ENCODE results near the gene DTYMK. TPM values are rescaled to one million over a fixed set of nuclear protein-coding genes. Genes with fewer than 3 reads are reported as not detected.

The DTYMK gene
- total and polyA plus RNA-seq, 2 of the 8 experiments (the other 6 are each of a cell fraction or from before 2014, with no cell fraction given): 58.3 to 69.9 TPM

- Histone ChIP-seq H3K4me1 (replicated peaks in 1 of 4; ENCODE audit: control insufficient read depth in 3 of 4, insufficient read depth in 4 of 4, low read length in 3 of 4) (peaks cover 5 to 11% (median 6%) of the 10 kb centered on the region in 4 experiments), H4K8ac (ENCODE audit: extremely low read depth, insufficient read depth, low read length) (no peak overlapping the region), H3K27me3 (replicated peaks in 1 of 4; ENCODE audit: control insufficient read depth in 3 of 4, extremely low read depth in 1 of 4, insufficient read depth in 3 of 4, low read length in 3 of 4) (no peaks in the 10 kb centered on the region), H3K23ac (ENCODE audit: insufficient read length) (no peak overlapping the region), H3K79me1 (ENCODE audit: low read depth, low read length) (peaks cover 24% of the 10 kb centered on the region), H3K4ac (replicated peaks; ENCODE audit: insufficient read length, low read depth, low read length) (no peak overlapping the region), H2BK15ac (ENCODE audit: low read length) (no peak overlapping the region), H3K4me2 (ENCODE audit: insufficient read depth in 1 of 2, low read depth in 2 of 2, low read length in 2 of 2) (no peak overlapping the region), H3K14ac (ENCODE audit: insufficient read length) (no peak overlapping the region), H2BK5ac (ENCODE audit: low read depth, low read length) (no peak overlapping the region), H3K18ac (ENCODE audit: extremely low read depth, low read length) (no peak overlapping the region), H2AK5ac (ENCODE audit: low read depth, low read length) (no peak overlapping the region), H4K91ac (replicated peaks; ENCODE audit: insufficient read length, low read length) (no peak overlapping the region), H3K56ac (replicated peaks; ENCODE audit: insufficient read length, low read depth, low read length) (no peak overlapping the region), H2BK120ac (replicated peaks; ENCODE audit: low read depth, low read length) (no peak overlapping the region), H3K27ac (ENCODE audit: low read depth, low read length) (no peak overlapping the region; the same call in 1 of the 2 replicates), H3K79me2 (ENCODE audit: control insufficient read depth in 1 of 2, insufficient read depth in 2 of 2, low read length in 2 of 2) (peaks cover 25 to 90% of the 10 kb centered on the region in 2 experiments), H2BK20ac (ENCODE audit: low read length) (no peak overlapping the region), H4K5ac (ENCODE audit: insufficient read length, low read depth, low read length) (no peak overlapping the region), H2BK12ac (ENCODE audit: low read depth, low read length) (no peak overlapping the region), H2AFZ (ENCODE audit: low read length) (no peak overlapping the region), H3K36me3 (ENCODE audit: control insufficient read depth in 2 of 4, insufficient read depth in 4 of 4, low read length in 3 of 4) (peaks cover 0 to 4% (median 0%) of the 10 kb centered on the region in 4 experiments; a peak in 3 of 8 replicates), H4K20me1 (replicated peaks in 1 of 2; ENCODE audit: control insufficient read depth in 1 of 2, insufficient read depth in 2 of 2, low read length in 2 of 2) (peaks cover 24 to 31% of the 10 kb centered on the region in 2 experiments), H3K9ac (replicated peaks in 1 of 4; ENCODE audit: extremely low read depth in 1 of 4, low read depth in 3 of 4, low read length in 3 of 4) (no peak overlapping the region), H3K4me3 (ENCODE audit: extremely low read depth in 1 of 4, insufficient read depth in 2 of 4, low read depth in 3 of 4, low read length in 4 of 4) (no peak overlapping the region), H3K23me2 (ENCODE audit: low read depth, low read length) (no peaks in the 10 kb centered on the region), H3K9me3 (ENCODE audit: insufficient read depth in 2 of 2, low read depth in 1 of 2, low read length in 1 of 2) (no peaks in the 10 kb centered on the region)
- 94% methylated on average over 14 of the region's 14 CpGs; no CpG with 5 or more reads in 1 of the 2 experiments for WGBS, 2 experiments (ENCODE audit: extremely low coverage in 1 of 2, insufficient coverage in 1 of 2, insufficient read length in 1 of 2, insufficient replicate concordance in 2 of 2, low coverage in 1 of 2, low lambda C conversion rate in 2 of 2, missing lambda C conversion rate in 1 of 2)
- DNase-seq (ENCODE audit: low read depth in 1 of 2, low spot score in 2 of 2) (no peak), FAIRE-seq (no peak)
- ChIA-PET CTCF (ENCODE audit: partially characterized antibody) (interaction anchor here (0.6 to 3.3 kb wide), 7 partner anchors 13 to 829 kb away, joined by 3 to 19 read pairs (median 3); no protein-coding TSS in a partner anchor), POLR2A (ENCODE audit: partially characterized antibody) (interaction anchor here (1.1 to 2.0 kb wide), 2 partner anchors 9 to 29 kb away, joined by 3 to 8 read pairs; partner anchors contain the start of genes ATG4B and THAP4)
- TF ChIP-seq TAF1 (IDR thresholded peaks at IDR 0.05; ENCODE audit: low read depth, low read length) (no peak), ATF2 (IDR thresholded peaks at IDR 0.05; ENCODE audit: low read length) (no peak), SAP30 (IDR thresholded peaks at IDR 0.05; ENCODE audit: insufficient read depth, insufficient replicate concordance, low read length) (no peak), SP2 (IDR thresholded peaks at IDR 0.05; ENCODE audit: low read length) (no peak), SP4 (IDR thresholded peaks at IDR 0.05; ENCODE audit: low read length) (no peak), POU5F1 (IDR thresholded peaks at IDR 0.05; ENCODE audit: low read depth, low read length) (no peak)
Measured at GRCh38 chr2:241645915-241646645, 40.5 kb downstream of the DTYMK start.
